Measurements from ENCODE around the gene PRR35.

The PRR35 gene

DNA sequence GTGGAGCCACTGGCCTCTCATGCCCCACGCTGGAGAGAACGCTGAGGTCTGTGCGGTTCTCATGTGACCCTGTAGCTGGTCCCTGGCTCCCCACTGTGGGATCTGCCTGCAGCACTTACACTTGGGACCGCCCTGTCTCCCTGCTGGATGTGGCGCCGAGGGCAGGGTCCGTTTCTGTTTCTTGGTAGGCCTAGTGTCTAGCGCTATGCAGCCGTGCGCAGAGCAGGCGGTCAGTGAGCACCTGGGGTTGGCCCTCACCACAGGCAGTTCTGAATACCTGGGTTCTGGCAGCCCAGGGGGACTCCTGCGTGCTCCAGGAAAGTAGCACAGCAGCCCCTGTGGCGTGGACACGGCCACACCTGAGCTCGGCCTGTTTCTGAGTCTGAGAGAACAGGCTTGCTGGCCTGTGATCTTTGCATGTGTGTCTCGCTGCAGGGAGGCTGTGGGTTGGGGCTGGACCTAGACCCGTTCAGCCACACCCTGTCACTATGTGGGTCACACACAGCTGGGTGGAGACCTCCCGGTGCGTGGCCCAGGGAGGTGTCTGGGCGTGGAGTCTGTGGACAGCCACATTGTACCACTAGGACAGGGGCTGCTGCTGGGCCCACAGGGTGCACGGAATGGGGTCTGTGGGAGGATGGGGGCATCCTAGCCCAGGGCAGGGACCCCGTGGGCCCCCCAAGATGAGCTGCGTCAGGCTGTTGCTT, 29.9 kb upstream of the PRR35 start:
- Histone ChIP-seq H3K9me3 (ENCODE audit: control insufficient read depth, low read depth, low read length) (no peaks in the 10 kb centered on the region), H3K9ac (ENCODE audit: low read length) (no peak overlapping the region), H3K4me1 (ENCODE audit: control insufficient read depth, low read depth, low read length) (peaks cover 13% of the 10 kb centered on the region), H3K4me3 (ENCODE audit: low read length) (no peak overlapping the region), H3K27ac (ENCODE audit: low read length) (no peak overlapping the region), H3K27me3 (ENCODE audit: control insufficient read depth, insufficient read depth, low read length) (no peaks in the 10 kb centered on the region), H3K36me3 (ENCODE audit: control insufficient read depth, low read depth, low read length) (no peaks in the 10 kb centered on the region)

DNA sequence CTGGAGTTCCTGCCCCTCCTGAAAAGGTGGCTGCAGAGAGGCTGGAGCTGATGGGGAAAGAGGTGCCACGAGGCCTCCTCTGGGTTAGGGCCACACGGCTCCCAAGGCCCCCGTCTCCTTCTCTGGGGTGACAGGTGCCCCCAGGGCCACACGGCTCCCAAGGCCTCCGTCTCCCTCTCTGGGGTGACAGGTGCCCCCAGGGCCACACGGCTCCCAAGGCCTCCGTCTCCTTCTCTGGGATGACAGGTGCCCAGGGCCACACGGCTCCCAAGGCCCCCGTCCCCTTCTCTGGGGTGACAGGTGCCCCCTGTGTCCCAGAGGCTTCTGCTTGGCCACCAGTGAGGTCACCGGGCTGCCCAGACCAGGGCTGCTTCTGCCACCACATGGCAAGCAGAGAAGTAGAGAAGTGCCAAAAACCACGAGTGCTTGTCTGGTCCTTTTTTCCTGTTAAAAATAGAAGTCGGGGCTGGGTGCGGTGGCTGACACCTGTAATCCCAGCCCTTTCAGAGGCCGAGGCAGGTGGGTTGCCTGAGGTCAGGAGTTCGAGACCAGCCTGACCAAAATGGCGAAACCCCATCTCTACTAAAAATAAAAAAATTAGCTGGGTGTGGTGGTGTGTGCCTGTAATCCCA, 28.6 kb upstream of the PRR35 start:
- H3K4me1 ChIP-seq (ENCODE audit: control insufficient read depth, low read depth, low read length): peaks cover 7% of the 10 kb centered on the region
- no peaks in the 10 kb centered on the region for H3K36me3 ChIP-seq (ENCODE audit: control insufficient read depth, low read depth, low read length)
- no peak overlapping the region for H3K4me3 ChIP-seq (ENCODE audit: low read length)
- no peak overlapping the region for H3K27ac ChIP-seq (ENCODE audit: low read length)
- H3K9ac ChIP-seq (ENCODE audit: low read length): no peak overlapping the region
- H3K27me3 ChIP-seq (ENCODE audit: control insufficient read depth, insufficient read depth, low read length): no peaks in the 10 kb centered on the region
- no peaks in the 10 kb centered on the region for H3K9me3 ChIP-seq (ENCODE audit: control insufficient read depth, low read depth, low read length)

DNA sequence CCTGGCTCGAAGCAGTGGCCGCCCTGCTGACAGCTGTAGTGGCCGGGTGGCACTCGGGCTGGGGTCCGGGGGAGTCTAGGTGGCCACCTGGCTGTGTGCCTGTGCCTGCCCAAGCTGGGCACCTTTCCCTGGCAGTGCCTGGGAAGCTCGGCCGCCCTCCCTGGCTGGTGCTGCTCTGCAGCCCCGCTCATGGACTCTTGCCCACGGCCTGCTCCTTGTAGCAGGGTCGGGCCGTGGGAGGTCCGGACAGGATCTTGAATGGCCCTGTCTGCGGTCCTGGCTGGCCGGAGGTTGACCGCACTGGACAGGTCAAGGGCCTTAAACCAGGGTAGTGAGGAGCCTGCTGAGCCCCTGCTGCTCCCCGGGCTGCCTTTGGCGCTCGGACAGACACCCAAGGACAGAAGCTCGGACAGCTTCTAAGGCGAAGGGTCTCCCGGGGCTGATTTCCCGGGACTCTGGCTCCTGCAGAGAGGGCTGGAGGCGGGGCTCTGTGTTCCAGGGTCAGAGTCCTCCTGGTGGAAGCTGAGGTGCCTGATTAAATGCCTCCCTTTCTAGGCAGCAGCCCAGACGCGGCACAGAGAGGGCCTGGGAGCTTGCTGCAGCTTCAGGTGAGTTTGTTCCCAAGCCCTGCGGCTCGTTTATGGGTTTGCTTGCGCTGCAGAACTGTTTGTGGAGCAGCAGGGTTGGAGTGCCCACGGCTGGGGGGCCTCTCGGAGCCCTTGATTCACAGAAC, 26.6 kb upstream of the PRR35 start:
- Histone ChIP-seq H3K27me3 (ENCODE audit: control insufficient read depth, insufficient read depth, low read length) (no peaks in the 10 kb centered on the region), H3K9me3 (ENCODE audit: control insufficient read depth, low read depth, low read length) (no peaks in the 10 kb centered on the region), H3K4me1 (ENCODE audit: control insufficient read depth, low read depth, low read length) (peaks cover 7% of the 10 kb centered on the region), H3K4me3 (ENCODE audit: low read length) (no peak overlapping the region), H3K27ac (ENCODE audit: low read length) (no peak overlapping the region), H3K9ac (ENCODE audit: low read length) (no peak overlapping the region), H3K36me3 (ENCODE audit: control insufficient read depth, low read depth, low read length) (no peaks in the 10 kb centered on the region)

DNA sequence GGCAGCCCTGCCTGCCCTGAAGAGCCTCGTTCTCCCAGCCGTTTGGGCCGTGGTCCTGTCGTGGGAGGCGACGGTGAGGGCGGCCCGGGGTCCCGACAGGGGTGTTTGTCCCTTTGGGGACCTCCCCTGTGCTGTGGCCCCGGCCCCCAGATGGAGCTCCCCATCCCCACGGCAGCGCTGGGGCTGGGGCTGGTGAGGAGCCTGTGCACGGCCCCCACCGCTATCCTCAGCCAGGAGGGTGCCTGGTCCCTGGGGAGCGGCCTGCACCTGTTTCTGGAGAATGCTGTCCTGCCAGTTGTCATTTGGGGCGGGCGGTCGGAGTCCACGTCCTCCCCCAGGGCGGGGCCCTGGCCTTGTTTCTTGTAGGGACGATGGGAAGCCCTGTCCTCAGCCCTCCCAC, 26.1 kb upstream of the PRR35 start:
- H3K4me1 ChIP-seq (ENCODE audit: control insufficient read depth, low read depth, low read length): peaks cover 2% of the 10 kb centered on the region
- no peak overlapping the region for H3K4me3 ChIP-seq (ENCODE audit: low read length)
- no peak overlapping the region for H3K27ac ChIP-seq (ENCODE audit: low read length)
- H3K36me3 ChIP-seq (ENCODE audit: control insufficient read depth, low read depth, low read length): no peaks in the 10 kb centered on the region
- no peaks in the 10 kb centered on the region for H3K9me3 ChIP-seq (ENCODE audit: control insufficient read depth, low read depth, low read length)
- no peak overlapping the region for H3K9ac ChIP-seq (ENCODE audit: low read length)
- H3K27me3 ChIP-seq (ENCODE audit: control insufficient read depth, insufficient read depth, low read length): no peaks in the 10 kb centered on the region

DNA sequence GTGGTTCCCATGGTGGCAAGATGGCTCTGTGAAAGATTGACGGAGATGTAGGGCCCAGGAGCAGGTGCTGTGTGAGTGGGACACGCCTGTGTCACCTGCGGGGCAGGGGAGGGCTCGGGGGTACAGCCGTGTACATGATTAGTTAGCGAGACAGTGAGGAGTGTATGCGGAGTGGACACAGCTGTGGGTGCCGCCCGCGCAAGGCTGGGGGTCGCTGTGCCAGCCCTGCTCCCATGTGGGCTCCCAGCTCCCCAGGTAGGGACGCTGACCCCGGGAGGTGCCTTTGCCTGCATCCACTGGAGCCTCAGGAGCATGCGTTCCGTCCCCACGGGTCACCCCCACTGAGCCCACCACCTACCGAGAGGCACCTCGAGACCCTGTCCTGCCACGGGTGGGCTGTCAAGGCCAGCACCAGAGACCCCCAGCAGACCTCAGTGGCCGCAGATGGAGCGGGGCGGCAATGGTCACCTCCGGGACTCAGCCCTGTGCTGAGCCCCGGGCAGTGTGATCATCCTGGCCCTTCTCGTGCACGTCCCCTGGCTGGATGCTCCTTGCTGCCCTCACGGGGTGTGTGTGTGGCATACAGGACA, 25.2 kb upstream of the PRR35 start:
- Histone ChIP-seq H3K27ac (ENCODE audit: low read length) (no peak overlapping the region), H3K36me3 (ENCODE audit: control insufficient read depth, low read depth, low read length) (no peaks in the 10 kb centered on the region), H3K9me3 (ENCODE audit: control insufficient read depth, low read depth, low read length) (no peaks in the 10 kb centered on the region), H3K4me3 (ENCODE audit: low read length) (no peak overlapping the region), H3K27me3 (ENCODE audit: control insufficient read depth, insufficient read depth, low read length) (no peaks in the 10 kb centered on the region), H3K4me1 (ENCODE audit: control insufficient read depth, low read depth, low read length) (peaks cover under 1% of the 10 kb centered on the region), H3K9ac (ENCODE audit: low read length) (no peak overlapping the region)

DNA sequence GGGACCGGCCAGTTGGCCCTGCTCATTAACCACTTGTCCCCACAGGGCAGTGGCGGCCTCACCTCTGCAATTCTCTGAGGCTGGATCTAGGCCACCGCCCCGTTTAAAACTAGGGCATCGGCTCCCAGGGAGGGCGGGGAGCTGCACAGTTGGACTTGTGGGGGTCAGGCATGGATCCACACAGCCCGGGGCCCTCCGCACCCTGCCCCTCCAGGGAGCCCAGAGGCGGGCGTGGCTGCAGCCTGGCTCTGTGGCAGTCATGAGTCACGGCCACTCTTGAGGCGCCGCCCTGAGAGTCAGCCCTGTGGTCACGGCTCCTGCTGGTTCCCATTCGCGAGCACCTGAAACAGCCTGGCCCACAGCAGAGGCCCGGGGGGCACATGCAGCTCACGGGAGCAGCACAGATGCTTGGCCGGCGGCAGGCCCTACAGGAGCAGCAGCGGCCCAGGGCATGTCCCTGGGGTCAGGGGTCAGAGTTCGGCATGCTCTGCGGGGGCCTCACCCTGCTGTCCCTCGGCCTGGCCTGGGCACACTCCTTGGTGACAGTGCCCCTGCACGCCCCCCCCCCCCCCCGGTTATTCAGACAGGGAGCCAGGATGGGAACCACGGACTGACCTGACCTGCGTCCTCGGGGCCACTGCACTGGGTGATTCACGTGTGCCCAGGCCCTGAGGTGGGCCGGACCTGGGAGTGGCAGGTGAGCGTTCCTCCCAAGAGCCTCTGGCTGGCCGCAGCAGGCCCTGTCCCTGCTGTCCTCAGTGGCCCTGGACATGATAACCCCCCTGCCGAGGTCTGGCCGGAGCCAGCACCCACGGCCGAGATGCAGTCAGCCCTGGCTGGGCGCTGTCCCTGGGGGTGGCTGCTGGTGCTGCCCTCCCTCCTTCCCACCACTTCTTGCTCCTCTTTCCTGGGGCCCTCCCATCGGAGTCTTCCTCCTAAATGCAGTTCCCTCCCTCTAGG, 24.5 kb upstream of the PRR35 start:
- Histone ChIP-seq H3K27me3 (ENCODE audit: control insufficient read depth, insufficient read depth, low read length) (no peaks in the 10 kb centered on the region), H3K9ac (ENCODE audit: low read length) (no peak overlapping the region), H3K4me1 (ENCODE audit: control insufficient read depth, low read depth, low read length) (no peaks in the 10 kb centered on the region), H3K9me3 (ENCODE audit: control insufficient read depth, low read depth, low read length) (no peaks in the 10 kb centered on the region), H3K4me3 (ENCODE audit: low read length) (no peak overlapping the region), H3K36me3 (ENCODE audit: control insufficient read depth, low read depth, low read length) (no peaks in the 10 kb centered on the region), H3K27ac (ENCODE audit: low read length) (no peak overlapping the region)

DNA sequence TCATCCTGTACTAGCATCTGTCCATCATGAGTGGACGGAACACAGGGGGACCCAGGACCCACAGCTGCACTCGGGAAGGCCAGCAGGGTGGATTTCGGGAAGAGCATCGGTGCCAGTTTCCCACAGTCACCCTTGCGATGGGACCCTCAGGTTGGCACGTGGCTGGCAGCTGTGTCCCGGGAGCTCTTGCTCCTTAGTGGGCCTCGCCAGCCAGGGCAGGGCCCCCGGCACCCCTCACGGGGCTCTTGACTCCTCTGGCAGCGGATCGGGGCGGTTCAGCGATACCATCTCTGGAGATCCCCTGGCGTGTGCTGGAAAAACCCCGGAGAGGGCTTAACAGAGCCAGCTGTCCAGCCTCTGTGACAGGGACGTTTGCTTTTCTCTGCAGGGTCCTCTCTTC, 23.4 kb upstream of the PRR35 start:
- H3K27ac ChIP-seq (ENCODE audit: low read length): no peak overlapping the region
- no peaks in the 10 kb centered on the region for H3K27me3 ChIP-seq (ENCODE audit: control insufficient read depth, insufficient read depth, low read length)
- H3K36me3 ChIP-seq (ENCODE audit: control insufficient read depth, low read depth, low read length): no peaks in the 10 kb centered on the region
- H3K4me3 ChIP-seq (ENCODE audit: low read length): no peak overlapping the region
- no peak overlapping the region for H3K9ac ChIP-seq (ENCODE audit: low read length)
- H3K9me3 ChIP-seq (ENCODE audit: control insufficient read depth, low read depth, low read length): no peaks in the 10 kb centered on the region
- no peaks in the 10 kb centered on the region for H3K4me1 ChIP-seq (ENCODE audit: control insufficient read depth, low read depth, low read length)

DNA sequence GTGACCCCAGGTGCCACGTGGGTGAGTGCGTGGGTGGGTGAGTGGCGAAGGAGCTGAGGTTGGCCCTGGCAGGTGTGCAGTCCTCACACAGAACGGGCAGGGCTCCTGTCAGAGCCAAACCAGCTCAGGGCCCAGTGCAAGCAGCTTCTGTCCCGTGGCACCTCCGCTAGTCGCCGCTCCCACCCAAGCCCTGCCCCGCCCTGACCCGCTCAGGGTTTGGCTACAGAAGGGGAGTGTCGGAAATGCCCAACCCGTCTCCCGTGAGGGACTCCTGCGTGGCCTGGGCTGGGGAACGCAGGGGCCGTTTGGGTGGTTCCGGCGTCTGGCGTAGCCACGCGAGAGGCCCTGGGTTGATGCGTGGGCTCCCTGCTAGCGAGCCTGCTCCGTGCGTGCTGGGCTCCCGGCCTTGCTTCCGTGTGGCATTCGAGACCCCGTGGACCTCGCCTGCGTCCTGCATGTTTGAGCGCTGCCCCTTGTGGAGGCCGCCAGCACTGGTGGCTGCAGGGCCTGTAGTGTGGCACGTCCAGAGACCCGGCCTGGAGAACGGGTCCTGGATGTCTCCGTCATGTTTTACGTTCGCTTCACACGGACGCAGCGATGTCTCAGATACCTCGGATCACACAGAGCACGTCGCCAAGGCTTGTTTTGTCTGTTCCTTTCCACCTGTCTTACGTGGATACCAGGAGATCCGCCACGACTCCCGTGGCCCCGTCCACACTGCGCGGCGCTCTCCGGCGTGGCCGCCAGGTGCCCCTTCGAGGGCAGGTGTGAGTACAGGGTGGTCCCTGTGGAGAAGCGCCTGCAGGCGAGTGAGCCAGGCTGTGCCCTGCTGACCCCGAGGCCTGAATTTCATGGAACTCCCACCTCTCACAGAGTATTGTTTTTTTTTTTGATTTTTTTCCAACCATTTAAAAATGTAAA, 22.5 kb upstream of the PRR35 start:
- no peaks in the 10 kb centered on the region for H3K36me3 ChIP-seq (ENCODE audit: control insufficient read depth, low read depth, low read length)

DNA sequence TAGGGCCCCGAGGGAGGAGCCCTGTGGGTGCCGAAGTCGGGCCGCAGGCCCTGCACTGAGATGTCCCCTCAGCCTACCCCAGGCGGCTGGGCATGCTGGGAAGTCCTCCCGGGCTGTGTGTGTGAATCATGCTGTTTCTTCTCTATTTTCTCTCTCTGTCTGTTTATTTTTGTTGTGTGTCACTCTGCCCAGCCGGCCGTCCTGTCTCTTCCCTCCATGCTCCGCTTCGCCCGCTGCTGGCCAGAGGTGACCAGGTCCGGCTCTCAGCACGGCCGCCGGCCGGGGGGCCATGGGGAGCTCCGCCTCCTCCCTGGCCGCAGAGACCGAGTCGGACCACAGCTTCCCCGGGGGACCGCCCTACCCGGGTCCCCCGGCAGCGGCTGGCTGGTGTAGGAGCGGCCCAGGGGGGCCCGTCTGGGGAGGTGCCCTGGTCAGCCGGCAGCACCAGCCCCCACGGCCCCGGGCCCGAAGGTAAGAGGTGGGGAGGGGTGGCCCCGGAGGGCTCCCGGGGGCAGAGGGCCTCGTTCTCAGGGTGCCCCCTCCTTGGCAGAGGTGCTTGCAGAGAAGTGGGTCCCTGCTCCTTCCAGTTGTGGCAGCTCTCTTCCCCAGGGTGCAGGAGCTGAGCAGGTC, 20.2 kb upstream of the PRR35 start:
- Histone ChIP-seq H3K36me3 (ENCODE audit: control insufficient read depth, low read depth, low read length) (no peaks in the 10 kb centered on the region), H3K9ac (ENCODE audit: low read length) (no peak overlapping the region), H3K4me1 (ENCODE audit: control insufficient read depth, low read depth, low read length) (no peaks in the 10 kb centered on the region), H3K9me3 (ENCODE audit: control insufficient read depth, low read depth, low read length) (no peaks in the 10 kb centered on the region), H3K27ac (ENCODE audit: low read length) (no peak overlapping the region), H3K27me3 (ENCODE audit: control insufficient read depth, insufficient read depth, low read length) (no peaks in the 10 kb centered on the region), H3K4me3 (ENCODE audit: low read length) (no peak overlapping the region)

More for the DNA sequence above, 22.5 kb upstream of the PRR35 start:
- no peaks in the 10 kb centered on the region for H3K27me3 ChIP-seq (ENCODE audit: control insufficient read depth, insufficient read depth, low read length)
- no peak overlapping the region for H3K9ac ChIP-seq (ENCODE audit: low read length)
- no peaks in the 10 kb centered on the region for H3K4me1 ChIP-seq (ENCODE audit: control insufficient read depth, low read depth, low read length)
- H3K9me3 ChIP-seq (ENCODE audit: control insufficient read depth, low read depth, low read length): no peaks in the 10 kb centered on the region
- H3K4me3 ChIP-seq (ENCODE audit: low read length): no peak overlapping the region
- H3K27ac ChIP-seq (ENCODE audit: low read length): no peak overlapping the region

All from iPS-18a (cell line).